GM12878 (cell line): ENCODE data around the gene JAG1. TPM values are rescaled to one million over a fixed set of nuclear protein-coding genes. Genes with fewer than 3 reads are reported as not detected.

Experiments
- ATAC-seq: fragments of 200-7000 bp; cut with Tn5 transposase; 3 replicates; pipeline ENCODE4 v1.9.1; 2020; ENCODE audit warnings: mild to moderate bottlenecking, moderate library complexity
- BruUV-seq: library from RNA; stranded (reverse); fragments of 400-500 nt; replicated peaks from 2 replicates; lab custom pipeline; 2021; lab: Mats Ljungman, UMichigan
- CTCF ChIA-PET: fragments of 300-600 bp; sonication (Branson Sonifier 250); formaldehyde crosslinking; extraction: SDS; loops from one replicate; lab custom pipeline; 2021; ENCODE audit warnings: inconsistent platforms; lab: Yijun Ruan, JAX
- POLR2A ChIA-PET: fragments of 350-600 bp; formaldehyde crosslinking; extraction: SDS; loops from one replicate; lab custom pipeline; 2021; ENCODE audit warnings: inconsistent platforms; lab: Charles Lee
- RAD21 ChIA-PET: fragments of 300-600 bp; sonication (Branson Sonifier 250); formaldehyde crosslinking; loops from one replicate; lab custom pipeline; 2023; ENCODE audit warnings: antibody characterized with exemption; ENCODE audit not compliant: unreplicated experiment; lab: Charles Lee
- SMC1A ChIA-PET: fragments of 300-600 bp; sonication (Branson Sonifier 250); formaldehyde crosslinking; loops from one replicate; lab custom pipeline; 2023; ENCODE audit not compliant: unreplicated experiment, uncharacterized antibody; lab: Charles Lee
- DNase-seq: peaks from one replicate; pipeline ENCODE4 v3.0.0-alpha.2; 2011; ENCODE audit warnings: low read depth, low spot score
- FAIRE-seq: peaks from 3 replicates; lab custom pipeline; 2011; peaks lifted over from hg19 to GRCh38; lab: Jason Lieb, UNC
- H2AFZ ChIP-seq: 2 replicates; pipeline ENCODE4 v1.6.0; 2011; ENCODE audit warnings: low read depth, low read length, control low read depth; ENCODE audit not compliant: control insufficient read depth
- H3K27ac ChIP-seq: 2 replicates; pipeline ENCODE4 v1.5.1; 2011; ENCODE audit warnings: control low read depth; ENCODE audit not compliant: control insufficient read depth, insufficient read depth
- H3K27me3 ChIP-seq, 2 experiments: replicated peaks in 1 of 2; 2 replicates each; pipeline versions ENCODE4 v1.6.0 to v1.6.1; 2011; ENCODE audit warnings: low read length in 1 of 2; ENCODE audit not compliant: control insufficient read depth in 2 of 2, insufficient read depth in 2 of 2
- H3K36me3 ChIP-seq, 2 experiments: 2 replicates each; pipeline ENCODE4 v1.5.1; 2011; ENCODE audit warnings: low read length in 1 of 2; ENCODE audit not compliant: control insufficient read depth in 2 of 2, insufficient read depth in 2 of 2
- H3K4me1 ChIP-seq: 2 replicates; pipeline ENCODE4 v1.6.1; 2011; ENCODE audit warnings: mild to moderate bottlenecking, low read length, moderate library complexity, mixed read lengths; ENCODE audit not compliant: control insufficient read depth, insufficient read depth
- H3K4me2 ChIP-seq: 2 replicates; pipeline ENCODE4 v1.6.0; 2011; ENCODE audit warnings: control low read depth; ENCODE audit not compliant: control insufficient read depth, insufficient read depth
- H3K4me3 ChIP-seq: fragments of 200-600 bp; sonication (generic); 2 replicates; pipeline ENCODE4 v1.5.1; 2016
- H3K79me2 ChIP-seq: 2 replicates; pipeline ENCODE4 v1.6.0; 2011; ENCODE audit warnings: low read length; ENCODE audit not compliant: control insufficient read depth, insufficient read depth
- H3K9ac ChIP-seq: 2 replicates; pipeline ENCODE4 v1.8.0; 2011; ENCODE audit warnings: low read length, control low read depth, mixed read lengths; ENCODE audit not compliant: control insufficient read depth, insufficient read depth
- H3K9me3 ChIP-seq: replicated peaks from 3 replicates; pipeline ENCODE4 v1.5.1; 2011; ENCODE audit warnings: mild to moderate bottlenecking, low read length; ENCODE audit not compliant: control insufficient read depth, insufficient read depth
- H4K20me1 ChIP-seq: 2 replicates; pipeline ENCODE4 v1.6.0; 2011; ENCODE audit not compliant: control insufficient read depth, insufficient read depth
- ATF7 ChIP-seq: fragments of 450-650 bp; IDR thresholded peaks from 2 replicates; pipeline ENCODE4 v1.6.1; 2016; ENCODE audit warnings: low read depth, mild to moderate bottlenecking
- CBX5 ChIP-seq: sonication (generic); IDR thresholded peaks from 2 replicates; pipeline ENCODE4 v1.6.1; 2016; ENCODE audit warnings: low read depth, moderate library complexity, mild to moderate bottlenecking, inconsistent platforms
- DPF2 ChIP-seq: fragments of 450-650 bp; IDR thresholded peaks from 2 replicates; pipeline ENCODE4 v1.6.1; 2017; ENCODE audit warnings: mild to moderate bottlenecking
- EGR1 ChIP-seq, 2 experiments: IDR thresholded peaks; 1 replicate in 1 of 2; 2 replicates in 1 of 2; pipeline ENCODE4 v1.6.1; 2011 to 2012; ENCODE audit warnings: low read depth in 2 of 2, low read length in 2 of 2, borderline replicate concordance in 1 of 2, mild to moderate bottlenecking in 1 of 2, moderate library complexity in 1 of 2
- LARP7 ChIP-seq: fragments of 450-650 bp; IDR thresholded peaks from 2 replicates; pipeline ENCODE4 v1.6.1; 2017; ENCODE audit warnings: mild to moderate bottlenecking
- POLR2AphosphoS5 ChIP-seq: IDR thresholded peaks from 2 replicates; pipeline ENCODE4 v1.6.1; 2011; ENCODE audit warnings: mild to moderate bottlenecking, low read length, inconsistent platforms
- RB1 ChIP-seq: fragments of 450-650 bp; formaldehyde crosslinking; IDR thresholded peaks from 2 replicates; pipeline ENCODE4 v1.6.1; 2017; ENCODE audit warnings: mild to moderate bottlenecking, borderline replicate concordance
- RUNX3 ChIP-seq: IDR thresholded peaks from 2 replicates; pipeline ENCODE4 v1.6.1; 2012; ENCODE audit warnings: low read length, inconsistent platforms
- SP1 ChIP-seq: IDR thresholded peaks from one replicate; pipeline ENCODE4 v1.6.1; 2011; ENCODE audit warnings: low read depth, low read length
- SPI1 ChIP-seq: IDR thresholded peaks from 2 replicates; pipeline ENCODE4 v1.6.1; 2011; ENCODE audit warnings: low read depth, mild to moderate bottlenecking, low read length, moderate library complexity, borderline replicate concordance; ENCODE audit not compliant: insufficient read depth
- TARDBP ChIP-seq: IDR thresholded peaks from 2 replicates; pipeline ENCODE4 v1.6.1; 2016; ENCODE audit warnings: borderline replicate concordance
- TBL1XR1 ChIP-seq: IDR thresholded peaks from 2 replicates; pipeline ENCODE4 v1.6.1; 2012; ENCODE audit warnings: low read depth, low read length, improper control_type of control experiment
- ZNF384 ChIP-seq: IDR thresholded peaks from 2 replicates; pipeline ENCODE4 v1.6.1; 2012; ENCODE audit warnings: low read depth, mild to moderate bottlenecking, low read length, improper control_type of control experiment, borderline replicate concordance
- WGBS: methylation state at CpG from one replicate; pipeline ENCODE4 v1.1.6; 2016; ENCODE audit warnings: low lambda C conversion rate; ENCODE audit not compliant: insufficient replicate concordance, insufficient coverage; ENCODE audit errors: missing lambda C conversion rate; 5-methylcytosine and 5-hydroxymethylcytosine counted together
- in situ Hi-C: fragments of 300-500 bp; cut with MboI; formaldehyde crosslinking; loops from 9 replicates; pipeline ENCODE4 v1.14.3; 2018; ENCODE audit warnings: mixed read lengths
- intact Hi-C: fragments of 100-400 bp; cut with micrococcal nuclease; formaldehyde crosslinking; loops from one replicate; pipeline ENCODE4 v1.14.2; 2022; ENCODE audit not compliant: unreplicated experiment
- polyA plus RNA-seq, 11 experiments: library from polyadenylated mRNA; depleted of rRNA in 4 of 11; unstranded in 6 of 11; stranded (reverse) in 5 of 11; fragments of >200 nt; fragmentation: Nextera tagmentation in 4 of 11; fragmentation: Illumina TruSeq in 1 of 11; extraction: Ambion mirVana in 4 of 11; extraction: Trizol in 1 of 11; gene quantifications; 1 replicate in 1 of 11; 2 replicates in 10 of 11; pipeline versions ENCODE4 v1.2.1 to v1.2.3, GENCODE V29; 2011 to 2016; ENCODE audit warnings: inconsistent platforms in 2 of 11, missing spikeins in 2 of 11, low read depth in 1 of 11
- total RNA-seq, 4 experiments: library from RNA; depleted of rRNA in 3 of 4; stranded (reverse); fragments of >200 nt in 3 of 4; fragmentation: Illumina TruSeq in 1 of 4; extraction: Trizol in 1 of 4; gene quantifications; 2 replicates each; pipeline versions ENCODE4 v1.2.1 to v1.2.3, GENCODE V29; 2013 to 2021
- TF ChIP-seq, protein P1 (sequence below): fragments of 450-650 bp; IDR thresholded peaks from 2 replicates; pipeline ENCODE4 v1.6.1; 2017; ENCODE audit warnings: low read depth, mild to moderate bottlenecking, moderate library complexity
- TF ChIP-seq, protein P2 (sequence below): IDR thresholded peaks from 2 replicates; pipeline ENCODE4 v1.6.1; 2012; ENCODE audit warnings: low read depth, low read length, improper control_type of control experiment
- TF ChIP-seq, protein P3 (sequence below): fragments of 450-650 bp; formaldehyde crosslinking; IDR thresholded peaks from 2 replicates; pipeline ENCODE4 v1.4.0; 2022; ENCODE audit warnings: mild to moderate bottlenecking, moderate library complexity

JAG1 gene
- total and polyA plus RNA-seq, 10 of the 15 experiments (the other 5 are each of a cell fraction or from before 2014, with no cell fraction given) = 0.66 to 6.9 (median 1.8) TPM

DNA sequence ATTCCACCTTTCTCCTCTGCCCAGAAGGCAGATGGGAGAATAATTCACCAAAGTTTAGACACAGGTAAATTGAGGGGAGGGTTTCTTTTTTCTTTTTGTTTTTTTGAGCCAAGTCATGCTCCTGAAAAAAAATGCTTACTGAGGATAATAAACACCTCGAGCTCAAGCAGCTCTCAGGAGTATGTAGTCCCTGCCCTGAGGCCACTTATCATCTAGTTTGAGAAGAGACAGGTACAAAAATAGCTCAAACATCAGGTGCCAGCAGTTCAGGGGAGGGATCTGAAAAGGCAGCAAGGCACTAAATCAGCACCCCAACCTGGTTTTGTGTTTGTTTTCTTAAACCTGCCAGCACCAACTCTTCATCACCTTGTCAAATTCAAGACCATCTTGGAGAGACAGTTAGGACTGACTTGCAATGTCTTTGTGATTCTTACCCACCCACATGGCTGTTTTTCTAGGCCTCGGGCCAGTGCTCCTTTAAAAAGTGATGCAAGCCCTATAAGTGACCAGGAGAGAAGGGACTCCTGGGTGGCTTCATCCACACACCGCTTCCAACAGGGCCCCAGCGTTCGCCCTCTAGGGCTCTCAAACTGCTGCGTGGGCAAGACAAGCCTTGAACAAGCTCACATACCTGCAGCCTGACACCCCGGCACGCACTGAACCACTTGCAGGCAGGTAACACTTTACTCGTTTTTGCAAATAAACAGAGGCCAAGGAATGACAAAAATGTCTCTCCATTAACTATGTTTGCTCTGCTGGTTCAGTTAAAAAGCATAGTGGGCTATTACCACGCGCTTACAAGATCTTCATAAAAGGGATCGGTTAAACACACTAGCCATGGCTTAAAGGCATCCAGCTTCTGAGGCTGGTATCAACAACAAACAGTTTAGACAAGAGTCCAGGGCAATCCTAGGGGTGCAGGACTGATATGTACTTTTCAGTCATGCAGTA is 13.9 kb downstream of the JAG1 start:
- WGBS = 64% methylated on average over 12 of the region's 12 CpGs
- no peak for DNase-seq
- no peak overlapping the region for H3K9ac ChIP-seq
- no peak overlapping the region for H2AFZ ChIP-seq
- H3K4me1 ChIP-seq = peaks cover 3% of the 10 kb centered on the region; the same call in 1 of the 2 replicates
- ChIA-PET RAD21 (interaction anchor here (0.7 kb wide), 1 partner anchor 773 kb away, joined by 3 read pairs; no protein-coding TSS in a partner anchor), CTCF (interaction anchor here (0.6 to 1.6 kb wide), 3 partner anchors 11 to 682 kb away, joined by 3 to 4 read pairs (median 4); partner anchors contain the start of gene JAG1), SMC1A (interaction anchor here (0.9 to 1.3 kb wide), 4 partner anchors 10 to 39 kb away, joined by 3 to 4 read pairs (median 3); no protein-coding TSS in a partner anchor), POLR2A (no interaction called here)
- H3K4me3 ChIP-seq = no peak overlapping the region
- no peaks in the 10 kb centered on the region for H3K79me2 ChIP-seq
- no peaks in the 10 kb centered on the region for H3K27me3 ChIP-seq
- H3K27ac ChIP-seq = no peak overlapping the region
- H3K9me3 ChIP-seq = no peaks in the 10 kb centered on the region
- no TSS peak for BruUV-seq
- H4K20me1 ChIP-seq = peaks cover 2% of the 10 kb centered on the region; the same call in 1 of the 2 replicates
- peaks cover 1 to 2% of the 10 kb centered on the region in 2 experiments; a peak in 3 of 4 replicates for H3K36me3 ChIP-seq
- H3K4me2 ChIP-seq = no peak overlapping the region
- intact Hi-C loops (no loop called here), in situ Hi-C loops (no loop called here)
- FAIRE-seq = no peak
- TF ChIP-seq, protein P1, sequence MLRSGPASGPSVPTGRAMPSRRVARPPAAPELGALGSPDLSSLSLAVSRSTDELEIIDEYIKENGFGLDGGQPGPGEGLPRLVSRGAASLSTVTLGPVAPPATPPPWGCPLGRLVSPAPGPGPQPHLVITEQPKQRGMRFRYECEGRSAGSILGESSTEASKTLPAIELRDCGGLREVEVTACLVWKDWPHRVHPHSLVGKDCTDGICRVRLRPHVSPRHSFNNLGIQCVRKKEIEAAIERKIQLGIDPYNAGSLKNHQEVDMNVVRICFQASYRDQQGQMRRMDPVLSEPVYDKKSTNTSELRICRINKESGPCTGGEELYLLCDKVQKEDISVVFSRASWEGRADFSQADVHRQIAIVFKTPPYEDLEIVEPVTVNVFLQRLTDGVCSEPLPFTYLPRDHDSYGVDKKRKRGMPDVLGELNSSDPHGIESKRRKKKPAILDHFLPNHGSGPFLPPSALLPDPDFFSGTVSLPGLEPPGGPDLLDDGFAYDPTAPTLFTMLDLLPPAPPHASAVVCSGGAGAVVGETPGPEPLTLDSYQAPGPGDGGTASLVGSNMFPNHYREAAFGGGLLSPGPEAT = no peak
- TF ChIP-seq EGR1 (IDR thresholded peaks at IDR 0.05; ENCODE audit: borderline replicate concordance in 1 of 2, low read depth in 2 of 2, low read length in 2 of 2) (no peak), POLR2AphosphoS5 (no peak), DPF2 (no peak), TBL1XR1 (no peak), RB1 (no peak), SPI1 (no peak), ATF7 (no peak), CBX5 (no peak), SP1 (no peak), LARP7 (no peak), TARDBP (no peak), ZNF384 (no peak), RUNX3 (no peak)
- TF ChIP-seq, protein P2, sequence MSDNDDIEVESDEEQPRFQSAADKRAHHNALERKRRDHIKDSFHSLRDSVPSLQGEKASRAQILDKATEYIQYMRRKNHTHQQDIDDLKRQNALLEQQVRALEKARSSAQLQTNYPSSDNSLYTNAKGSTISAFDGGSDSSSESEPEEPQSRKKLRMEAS = no peak
- TF ChIP-seq, protein P3, sequence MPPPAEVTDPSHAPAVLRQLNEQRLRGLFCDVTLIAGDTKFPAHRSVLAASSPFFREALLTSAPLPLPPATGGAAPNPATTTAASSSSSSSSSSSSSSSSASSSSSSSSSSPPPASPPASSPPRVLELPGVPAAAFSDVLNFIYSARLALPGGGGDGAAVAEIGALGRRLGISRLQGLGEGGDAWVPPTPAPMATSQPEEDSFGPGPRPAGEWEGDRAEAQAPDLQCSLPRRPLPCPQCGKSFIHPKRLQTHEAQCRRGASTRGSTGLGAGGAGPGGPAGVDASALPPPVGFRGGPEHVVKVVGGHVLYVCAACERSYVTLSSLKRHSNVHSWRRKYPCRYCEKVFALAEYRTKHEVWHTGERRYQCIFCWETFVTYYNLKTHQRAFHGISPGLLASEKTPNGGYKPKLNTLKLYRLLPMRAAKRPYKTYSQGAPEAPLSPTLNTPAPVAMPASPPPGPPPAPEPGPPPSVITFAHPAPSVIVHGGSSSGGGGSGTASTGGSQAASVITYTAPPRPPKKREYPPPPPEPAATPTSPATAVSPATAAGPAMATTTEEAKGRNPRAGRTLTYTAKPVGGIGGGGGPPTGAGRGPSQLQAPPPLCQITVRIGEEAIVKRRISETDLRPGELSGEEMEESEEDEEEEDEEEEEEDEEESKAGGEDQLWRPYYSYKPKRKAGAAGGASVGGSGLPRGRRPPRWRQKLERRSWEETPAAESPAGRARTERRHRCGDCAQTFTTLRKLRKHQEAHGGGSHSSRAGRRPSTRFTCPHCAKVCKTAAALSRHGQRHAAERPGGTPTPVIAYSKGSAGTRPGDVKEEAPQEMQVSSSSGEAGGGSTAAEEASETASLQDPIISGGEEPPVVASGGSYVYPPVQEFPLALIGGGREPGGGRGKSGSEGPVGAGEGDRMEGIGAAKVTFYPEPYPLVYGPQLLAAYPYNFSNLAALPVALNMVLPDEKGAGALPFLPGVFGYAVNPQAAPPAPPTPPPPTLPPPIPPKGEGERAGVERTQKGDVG (CRISPR knock-in tag) = no peak
- no peak for ATAC-seq
